GM12878 (cell line): Measurements from ENCODE around the gene ATP5PO. TPM values are rescaled to one million over a fixed set of nuclear protein-coding genes. Genes with fewer than 3 reads are reported as not detected.

Experiments
- CHD2 ChIP-seq: IDR thresholded peaks from 2 replicates; pipeline ENCODE4 v1.6.1; 2011; ENCODE audit warnings: low read depth, low read length, improper control_type of control experiment, borderline replicate concordance
- E4F1 ChIP-seq: fragments of 450-650 bp; IDR thresholded peaks from 2 replicates; pipeline ENCODE4 v1.6.1; 2018; ENCODE audit warnings: borderline replicate concordance, mild to moderate bottlenecking; ENCODE audit not compliant: partially characterized antibody
- FOS ChIP-seq: IDR thresholded peaks from 3 replicates; pipeline ENCODE4 v1.6.1; 2011; ENCODE audit warnings: borderline replicate concordance; ENCODE audit not compliant: insufficient read length; ENCODE audit errors: extremely low read depth
- HDAC2 ChIP-seq: fragments of 200-600 bp; sonication (generic); IDR thresholded peaks from 2 replicates; pipeline ENCODE4 v1.6.1; 2017
- JUNB ChIP-seq: IDR thresholded peaks from 2 replicates; pipeline ENCODE4 v1.6.1; 2016; ENCODE audit warnings: antibody characterized with exemption, mild to moderate bottlenecking
- KLF5 ChIP-seq: fragments of 450-650 bp; IDR thresholded peaks from 2 replicates; pipeline ENCODE4 v1.6.1; 2014; ENCODE audit warnings: mild to moderate bottlenecking; ENCODE audit not compliant: partially characterized antibody
- MTA2 ChIP-seq: fragments of 450-650 bp; IDR thresholded peaks from 2 replicates; pipeline ENCODE4 v1.6.1; 2016; ENCODE audit warnings: low read depth, mild to moderate bottlenecking, moderate library complexity
- NFIC ChIP-seq: IDR thresholded peaks from 2 replicates; pipeline ENCODE4 v1.6.1; 2012; ENCODE audit warnings: low read depth, mild to moderate bottlenecking, inconsistent platforms, low read length, moderate library complexity
- NR2C1 ChIP-seq: fragments of 450-650 bp; IDR thresholded peaks from 2 replicates; pipeline ENCODE4 v1.6.1; 2017; ENCODE audit warnings: antibody characterized with exemption, mild to moderate bottlenecking, moderate library complexity
- POLR2A ChIP-seq: IDR thresholded peaks from 2 replicates; pipeline ENCODE4 v1.6.1; 2011; ENCODE audit warnings: low read depth, mild to moderate bottlenecking, low read length
- RUNX3 ChIP-seq: IDR thresholded peaks from 2 replicates; pipeline ENCODE4 v1.6.1; 2012; ENCODE audit warnings: low read length, inconsistent platforms
- SIX5 ChIP-seq: IDR thresholded peaks from 2 replicates; pipeline ENCODE4 v1.6.1; 2011; ENCODE audit warnings: mild to moderate bottlenecking, low read depth, low read length, moderate library complexity; ENCODE audit not compliant: severe bottlenecking
- SMC3 ChIP-seq: IDR thresholded peaks from 2 replicates; pipeline ENCODE4 v1.6.1; 2011; ENCODE audit warnings: low read length, improper control_type of control experiment, borderline replicate concordance
- SREBF1 ChIP-seq: IDR thresholded peaks from 2 replicates; pipeline ENCODE4 v1.6.1; 2012; ENCODE audit warnings: mild to moderate bottlenecking, low read length
- SREBF2 ChIP-seq: IDR thresholded peaks from 2 replicates; pipeline ENCODE4 v1.6.1; 2012; ENCODE audit warnings: mild to moderate bottlenecking, low read length
- TAF1 ChIP-seq: IDR thresholded peaks from 2 replicates; pipeline ENCODE4 v1.6.1; 2011; ENCODE audit warnings: mild to moderate bottlenecking, low read depth, low read length, borderline replicate concordance
- TBL1XR1 ChIP-seq: IDR thresholded peaks from 2 replicates; pipeline ENCODE4 v1.6.1; 2012; ENCODE audit warnings: low read depth, low read length, improper control_type of control experiment
- USF2 ChIP-seq: IDR thresholded peaks from 2 replicates; pipeline ENCODE4 v1.6.1; 2011; ENCODE audit warnings: low read depth, low read length, improper control_type of control experiment, borderline replicate concordance
- ZNF592 ChIP-seq: fragments of 450-650 bp; IDR thresholded peaks from 2 replicates; pipeline ENCODE4 v1.6.1; 2017; ENCODE audit warnings: mild to moderate bottlenecking, moderate library complexity
- ZNF622 ChIP-seq: fragments of 450-650 bp; IDR thresholded peaks from 2 replicates; pipeline ENCODE4 v1.6.1; 2017; ENCODE audit warnings: mild to moderate bottlenecking, inconsistent platforms
- polyA plus RNA-seq, 11 experiments: library from polyadenylated mRNA; depleted of rRNA in 4 of 11; unstranded in 6 of 11; stranded (reverse) in 5 of 11; fragments of >200 nt; fragmentation: Nextera tagmentation in 4 of 11; fragmentation: Illumina TruSeq in 1 of 11; extraction: Ambion mirVana in 4 of 11; extraction: Trizol in 1 of 11; gene quantifications; 1 replicate in 1 of 11; 2 replicates in 10 of 11; pipeline versions ENCODE4 v1.2.1 to v1.2.3, GENCODE V29; 2011 to 2016; ENCODE audit warnings: inconsistent platforms in 2 of 11, missing spikeins in 2 of 11, low read depth in 1 of 11
- total RNA-seq, 4 experiments: library from RNA; depleted of rRNA in 3 of 4; stranded (reverse); fragments of >200 nt in 3 of 4; fragmentation: Illumina TruSeq in 1 of 4; extraction: Trizol in 1 of 4; gene quantifications; 2 replicates each; pipeline versions ENCODE4 v1.2.1 to v1.2.3, GENCODE V29; 2013 to 2021
- TF ChIP-seq, protein P1 (sequence below): IDR thresholded peaks from 2 replicates; pipeline ENCODE4 v1.6.1; 2012; ENCODE audit warnings: low read depth, low read length, improper control_type of control experiment

Gene ATP5PO
- total and polyA plus RNA-seq, 10 of the 15 experiments (the other 5 are each of a cell fraction or from before 2014, with no cell fraction given), result 251 to 1,656 (median 470) TPM

- peak; percentile 88 for TF ChIP-seq KLF5
- TF ChIP-seq TBL1XR1, result peak; percentile 56; the same call in 1 of the 2 replicates
- TF ChIP-seq CHD2, result peak; percentile 84
- no peak for TF ChIP-seq USF2
- no peak for TF ChIP-seq HDAC2
- TF ChIP-seq ZNF622, result no peak
- no peak for TF ChIP-seq SIX5
- no peak for TF ChIP-seq FOS
- TF ChIP-seq ZNF592, result peak; percentile 35; the same call in 1 of the 2 replicates
- peak; percentile 74; the same call in 1 of the 2 replicates for TF ChIP-seq POLR2A
- TF ChIP-seq, protein P1, sequence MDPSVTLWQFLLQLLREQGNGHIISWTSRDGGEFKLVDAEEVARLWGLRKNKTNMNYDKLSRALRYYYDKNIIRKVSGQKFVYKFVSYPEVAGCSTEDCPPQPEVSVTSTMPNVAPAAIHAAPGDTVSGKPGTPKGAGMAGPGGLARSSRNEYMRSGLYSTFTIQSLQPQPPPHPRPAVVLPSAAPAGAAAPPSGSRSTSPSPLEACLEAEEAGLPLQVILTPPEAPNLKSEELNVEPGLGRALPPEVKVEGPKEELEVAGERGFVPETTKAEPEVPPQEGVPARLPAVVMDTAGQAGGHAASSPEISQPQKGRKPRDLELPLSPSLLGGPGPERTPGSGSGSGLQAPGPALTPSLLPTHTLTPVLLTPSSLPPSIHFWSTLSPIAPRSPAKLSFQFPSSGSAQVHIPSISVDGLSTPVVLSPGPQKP, result peak; percentile 97
- TF ChIP-seq SREBF1, result no peak
- peak; percentile 94 for TF ChIP-seq RUNX3
- peak; percentile 75 for TF ChIP-seq TAF1
- no peak for TF ChIP-seq SREBF2
- peak; percentile 69 for TF ChIP-seq MTA2
- peak; percentile 21 for TF ChIP-seq E4F1
- TF ChIP-seq NR2C1, result peak; percentile 79
- TF ChIP-seq JUNB, result peak; percentile 36; the same call in 1 of the 2 replicates
- peak; percentile 30; the same call in 1 of the 2 replicates for TF ChIP-seq SMC3
- peak; percentile 11; the same call in 1 of the 2 replicates for TF ChIP-seq NFIC
Measured at GRCh38 chr21:33948096-33948950, 32.7 kb upstream of the ATP5PO start (continued).
